Loucy (cell line): ENCODE results near the gene MSANTD1.

Experiments used
- H2AFZ ChIP-seq: fragments of 200-600 bp; sonication (generic); 2 replicates; pipeline ENCODE4 v1.6.0; 2016; ENCODE audit warnings: antibody characterized with exemption, mild to moderate bottlenecking, low read length, moderate library complexity
- H3F3A ChIP-seq: fragments of 200-600 bp; 2 replicates; pipeline ENCODE4 v1.6.0; 2016; ENCODE audit warnings: antibody characterized with exemption, low read depth, mild to moderate bottlenecking
- H3K27me3 ChIP-seq: fragments of 200-600 bp; sonication (generic); 2 replicates; pipeline ENCODE4 v1.6.1; 2014; ENCODE audit warnings: low read length, mild to moderate bottlenecking; ENCODE audit not compliant: insufficient read depth, poor library complexity, severe bottlenecking
- H3K36me3 ChIP-seq: fragments of 200-600 bp; sonication (generic); 2 replicates; pipeline ENCODE4 v1.6.1; 2016; ENCODE audit warnings: low read length; ENCODE audit not compliant: insufficient read depth
- H3K4me1 ChIP-seq: fragments of 200-600 bp; sonication (generic); 2 replicates; pipeline ENCODE4 v1.5.1; 2014; ENCODE audit warnings: low read length, mild to moderate bottlenecking; ENCODE audit not compliant: insufficient read depth, poor library complexity, severe bottlenecking
- H3K4me2 ChIP-seq: fragments of 200-600 bp; sonication (generic); 2 replicates; pipeline ENCODE4 v1.6.0; 2014; ENCODE audit warnings: antibody characterized with exemption, low read length, low read depth, mild to moderate bottlenecking; ENCODE audit not compliant: poor library complexity, severe bottlenecking
- H3K4me3 ChIP-seq: fragments of 200-600 bp; sonication (generic); 2 replicates; pipeline ENCODE4 v1.5.1; 2014; ENCODE audit warnings: low read length, mild to moderate bottlenecking, mixed read lengths; ENCODE audit not compliant: poor library complexity, severe bottlenecking
- H3K79me2 ChIP-seq: fragments of 200-600 bp; sonication (generic); 2 replicates; pipeline ENCODE4 v1.6.1; 2014; ENCODE audit warnings: low read length; ENCODE audit not compliant: insufficient read depth
- H3K9ac ChIP-seq: fragments of 200-600 bp; sonication (generic); 2 replicates; pipeline ENCODE4 v1.6.0; 2014; ENCODE audit warnings: mild to moderate bottlenecking, low read depth, low read length, moderate library complexity; ENCODE audit not compliant: poor library complexity, severe bottlenecking
- H3K9me2 ChIP-seq: fragments of 200-600 bp; sonication (generic); replicated peaks from 2 replicates; pipeline ENCODE4 v1.6.1; 2016; ENCODE audit warnings: low read depth, low read length, mixed read lengths
- H3K9me3 ChIP-seq: fragments of 200-600 bp; sonication (generic); 2 replicates; pipeline ENCODE4 v1.6.1; 2014; ENCODE audit warnings: mild to moderate bottlenecking, antibody characterized with exemption, low read length, low read depth; ENCODE audit not compliant: insufficient read depth
- H4K20me1 ChIP-seq: fragments of 200-600 bp; sonication (generic); 2 replicates; pipeline ENCODE4 v1.6.0; 2014; ENCODE audit warnings: antibody characterized with exemption, low read length, mild to moderate bottlenecking; ENCODE audit not compliant: insufficient read depth, poor library complexity, severe bottlenecking
- EZH2phosphoT487 ChIP-seq: fragments of 200-600 bp; IDR thresholded peaks from 2 replicates; pipeline ENCODE4 v1.6.1; 2018; ENCODE audit warnings: antibody characterized with exemption, mild to moderate bottlenecking, moderate library complexity, borderline replicate concordance
- TF ChIP-seq, protein P1 (sequence below): fragments of 200-600 bp; sonication (generic); conservative IDR thresholded peaks from 2 replicates; pipeline ENCODE4 v1.5.1; 2014; ENCODE audit warnings: mild to moderate bottlenecking, antibody characterized with exemption, low read length

MSANTD1 gene

DNA sequence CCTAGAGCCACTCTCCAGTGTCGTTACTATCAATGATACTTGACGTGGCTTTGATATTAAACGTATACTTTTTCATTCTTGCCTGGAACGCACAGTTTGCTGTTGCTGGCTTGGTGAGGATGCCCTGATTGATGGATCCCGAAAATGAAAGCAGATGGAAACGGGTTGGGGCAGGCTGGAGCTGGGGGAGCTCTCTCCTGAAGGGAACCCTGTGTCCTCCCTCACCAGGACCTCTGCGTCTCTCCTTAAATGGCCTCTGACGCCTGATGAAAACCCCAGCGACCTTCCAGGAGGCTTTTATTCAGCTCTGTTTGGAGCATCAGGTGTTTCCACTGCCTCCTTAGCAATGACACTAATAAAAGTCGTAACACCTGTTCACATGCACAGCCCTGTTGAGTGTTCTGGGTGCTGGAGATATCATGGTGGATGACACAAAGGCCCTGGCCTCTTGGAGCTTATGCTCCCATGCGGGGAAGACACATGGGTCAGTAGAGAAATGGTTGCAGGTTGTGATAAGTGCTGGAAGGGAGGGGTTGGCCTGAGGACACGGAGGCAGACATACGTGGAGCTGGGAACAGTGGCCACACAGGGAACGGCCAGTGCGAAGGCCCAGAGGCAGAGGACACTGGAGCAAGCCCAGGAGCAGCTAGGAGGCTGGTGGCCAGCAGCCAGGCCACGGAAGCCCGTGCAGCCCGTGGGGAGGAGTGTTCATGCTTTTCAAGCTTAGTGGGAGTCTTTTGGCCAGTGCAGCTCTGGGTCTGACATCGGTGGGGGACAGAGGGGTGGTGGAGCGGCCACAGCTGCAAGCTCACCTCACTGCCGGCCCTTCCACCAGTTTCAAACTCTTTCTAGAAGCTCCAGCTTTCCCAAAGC, 7.5 kb downstream of the MSANTD1 start:
- H4K20me1 ChIP-seq, result no peaks in the 10 kb centered on the region
- H3K9ac ChIP-seq, result no peak overlapping the region
- H3K79me2 ChIP-seq, result no peaks in the 10 kb centered on the region
- H3K4me2 ChIP-seq, result no peak overlapping the region
- TF ChIP-seq EZH2phosphoT487, result no peak
- TF ChIP-seq, protein P1, sequence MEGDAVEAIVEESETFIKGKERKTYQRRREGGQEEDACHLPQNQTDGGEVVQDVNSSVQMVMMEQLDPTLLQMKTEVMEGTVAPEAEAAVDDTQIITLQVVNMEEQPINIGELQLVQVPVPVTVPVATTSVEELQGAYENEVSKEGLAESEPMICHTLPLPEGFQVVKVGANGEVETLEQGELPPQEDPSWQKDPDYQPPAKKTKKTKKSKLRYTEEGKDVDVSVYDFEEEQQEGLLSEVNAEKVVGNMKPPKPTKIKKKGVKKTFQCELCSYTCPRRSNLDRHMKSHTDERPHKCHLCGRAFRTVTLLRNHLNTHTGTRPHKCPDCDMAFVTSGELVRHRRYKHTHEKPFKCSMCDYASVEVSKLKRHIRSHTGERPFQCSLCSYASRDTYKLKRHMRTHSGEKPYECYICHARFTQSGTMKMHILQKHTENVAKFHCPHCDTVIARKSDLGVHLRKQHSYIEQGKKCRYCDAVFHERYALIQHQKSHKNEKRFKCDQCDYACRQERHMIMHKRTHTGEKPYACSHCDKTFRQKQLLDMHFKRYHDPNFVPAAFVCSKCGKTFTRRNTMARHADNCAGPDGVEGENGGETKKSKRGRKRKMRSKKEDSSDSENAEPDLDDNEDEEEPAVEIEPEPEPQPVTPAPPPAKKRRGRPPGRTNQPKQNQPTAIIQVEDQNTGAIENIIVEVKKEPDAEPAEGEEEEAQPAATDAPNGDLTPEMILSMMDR, result no peak
- no peak overlapping the region for H3K4me3 ChIP-seq
- H3K36me3 ChIP-seq, result no peaks in the 10 kb centered on the region
- no peaks in the 10 kb centered on the region for H3F3A ChIP-seq
- H3K4me1 ChIP-seq, result peaks cover 5% of the 10 kb centered on the region
- H2AFZ ChIP-seq, result no peak overlapping the region
- H3K27me3 ChIP-seq, result no peaks in the 10 kb centered on the region
- H3K9me3 ChIP-seq, result no peaks in the 10 kb centered on the region
- no peaks in the 10 kb centered on the region for H3K9me2 ChIP-seq

DNA sequence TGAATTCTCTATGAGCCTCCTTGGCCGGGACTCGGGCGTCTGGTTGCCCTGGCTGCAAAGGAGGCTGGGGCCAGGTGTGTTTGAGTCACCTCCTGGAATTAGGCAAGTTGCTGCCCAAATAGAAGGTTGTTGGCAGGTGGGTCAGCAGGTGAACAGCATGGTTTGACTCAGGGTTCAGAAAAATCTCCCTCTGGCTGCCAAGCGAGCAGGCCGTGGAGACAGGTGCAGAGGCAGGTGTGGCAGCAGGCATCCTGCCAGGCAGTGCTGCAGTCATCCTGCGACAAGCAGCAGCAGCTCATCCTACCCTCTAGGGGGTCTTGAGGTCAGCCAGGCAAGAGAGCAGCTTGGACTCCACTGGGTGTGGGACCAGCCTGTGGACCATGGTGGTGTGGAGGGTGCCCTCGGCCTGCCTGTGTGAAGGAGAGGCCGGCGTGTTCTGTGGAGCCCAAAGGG, 8.2 kb downstream of the MSANTD1 start:
- Histone ChIP-seq H3F3A (no peaks in the 10 kb centered on the region), H3K27me3 (no peaks in the 10 kb centered on the region), H3K9ac (no peak overlapping the region), H2AFZ (no peak overlapping the region), H4K20me1 (no peaks in the 10 kb centered on the region), H3K9me2 (no peaks in the 10 kb centered on the region), H3K9me3 (no peaks in the 10 kb centered on the region), H3K36me3 (no peaks in the 10 kb centered on the region), H3K4me2 (no peak overlapping the region), H3K4me1 (no peaks in the 10 kb centered on the region), H3K4me3 (no peak overlapping the region), H3K79me2 (no peaks in the 10 kb centered on the region)
- TF ChIP-seq, protein P1, result no peak
- TF ChIP-seq EZH2phosphoT487, result no peak

DNA sequence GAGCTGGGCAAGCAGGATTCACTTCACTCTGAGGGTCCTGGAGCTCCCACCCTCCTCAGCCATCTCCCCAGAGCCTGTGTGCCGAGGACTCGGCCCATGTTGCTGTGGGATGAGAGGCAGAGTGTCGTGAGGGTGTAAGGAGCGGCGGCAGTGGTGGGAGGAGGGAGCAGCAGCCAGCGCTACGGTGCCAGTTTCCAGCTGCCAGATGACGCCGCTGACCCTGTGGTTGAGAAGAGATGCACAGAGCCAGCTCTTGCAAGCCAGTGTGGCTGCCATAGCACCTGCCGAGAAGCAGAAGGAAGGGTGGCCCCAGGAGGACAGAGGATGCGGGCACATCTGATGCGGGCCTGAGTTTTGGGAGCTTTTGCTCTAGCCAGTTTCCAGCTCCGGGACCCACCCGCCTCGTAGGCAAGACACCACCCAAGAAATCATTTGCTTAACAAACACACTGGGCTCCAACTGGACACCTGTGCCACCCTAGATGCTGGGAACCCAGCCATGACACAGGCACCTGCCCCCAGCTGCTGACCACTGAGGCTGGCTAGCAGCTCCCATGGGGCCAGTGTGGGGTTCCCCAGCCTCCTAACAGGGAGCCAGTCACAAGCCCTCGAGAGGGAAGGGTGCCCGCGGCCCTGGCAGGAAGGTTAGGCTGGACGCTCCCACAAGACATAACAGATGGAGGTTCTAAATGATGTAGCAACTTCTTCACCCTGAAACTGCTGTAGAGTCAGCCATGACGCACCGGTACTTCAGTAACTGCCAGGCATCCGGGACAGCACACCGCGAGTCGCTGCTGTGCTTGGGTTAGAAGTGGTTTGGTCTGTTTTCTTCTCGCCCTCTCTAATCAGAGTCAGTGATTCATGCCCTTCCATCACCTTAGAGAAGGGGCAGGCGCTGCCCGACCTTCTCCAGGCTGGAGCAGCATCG, 8.9 kb downstream of the MSANTD1 start:
- Histone ChIP-seq H3K79me2 (no peaks in the 10 kb centered on the region), H3F3A (no peaks in the 10 kb centered on the region), H4K20me1 (no peaks in the 10 kb centered on the region), H2AFZ (no peak overlapping the region), H3K27me3 (no peaks in the 10 kb centered on the region), H3K36me3 (no peaks in the 10 kb centered on the region), H3K9ac (no peak overlapping the region), H3K4me2 (no peak overlapping the region), H3K4me1 (no peaks in the 10 kb centered on the region), H3K9me2 (no peaks in the 10 kb centered on the region), H3K9me3 (no peaks in the 10 kb centered on the region), H3K4me3 (no peak overlapping the region)
- TF ChIP-seq, protein P1, result no peak
- TF ChIP-seq EZH2phosphoT487, result no peak
